HG03565 (cell line): ENCODE results near the gene PSENEN.
"Not testable (repeated sequence)": the region's sequence is repeated elsewhere in the genome, so short reads cannot be mapped to it uniquely, and the experiment has no call there.

ENCODE experiments used
- ATAC-seq: cut with Tn5 transposase; IDR thresholded peaks from one replicate; pipeline ENCODE4 v1.9.1; 2021; ENCODE audit warnings: mild to moderate bottlenecking, moderate library complexity; ENCODE audit not compliant: unreplicated experiment

The PSENEN gene

DNA sequence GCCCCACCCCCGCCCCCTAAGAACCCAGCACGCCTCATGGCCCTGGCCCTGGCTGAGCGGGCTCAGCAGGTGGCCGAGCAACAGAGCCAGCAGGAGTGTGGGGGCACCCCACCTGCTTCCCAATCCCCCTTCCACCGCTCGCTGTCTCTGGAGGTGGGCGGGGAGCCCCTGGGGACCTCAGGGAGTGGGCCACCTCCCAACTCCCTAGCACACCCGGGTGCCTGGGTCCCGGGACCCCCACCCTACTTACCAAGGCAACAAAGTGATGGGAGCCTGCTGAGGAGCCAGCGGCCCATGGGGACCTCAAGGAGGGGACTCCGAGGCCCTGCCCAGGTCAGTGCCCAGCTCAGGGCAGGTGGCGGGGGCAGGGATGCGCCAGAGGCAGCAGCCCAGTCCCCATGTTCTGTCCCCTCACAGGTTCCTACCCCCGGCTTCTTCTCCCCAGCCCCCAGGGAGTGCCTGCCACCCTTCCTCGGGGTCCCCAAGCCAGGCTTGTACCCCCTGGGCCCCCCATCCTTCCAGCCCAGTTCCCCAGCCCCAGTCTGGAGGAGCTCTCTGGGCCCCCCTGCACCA, 41.9 kb downstream of the PSENEN start:
- ATAC-seq: no peak

DNA sequence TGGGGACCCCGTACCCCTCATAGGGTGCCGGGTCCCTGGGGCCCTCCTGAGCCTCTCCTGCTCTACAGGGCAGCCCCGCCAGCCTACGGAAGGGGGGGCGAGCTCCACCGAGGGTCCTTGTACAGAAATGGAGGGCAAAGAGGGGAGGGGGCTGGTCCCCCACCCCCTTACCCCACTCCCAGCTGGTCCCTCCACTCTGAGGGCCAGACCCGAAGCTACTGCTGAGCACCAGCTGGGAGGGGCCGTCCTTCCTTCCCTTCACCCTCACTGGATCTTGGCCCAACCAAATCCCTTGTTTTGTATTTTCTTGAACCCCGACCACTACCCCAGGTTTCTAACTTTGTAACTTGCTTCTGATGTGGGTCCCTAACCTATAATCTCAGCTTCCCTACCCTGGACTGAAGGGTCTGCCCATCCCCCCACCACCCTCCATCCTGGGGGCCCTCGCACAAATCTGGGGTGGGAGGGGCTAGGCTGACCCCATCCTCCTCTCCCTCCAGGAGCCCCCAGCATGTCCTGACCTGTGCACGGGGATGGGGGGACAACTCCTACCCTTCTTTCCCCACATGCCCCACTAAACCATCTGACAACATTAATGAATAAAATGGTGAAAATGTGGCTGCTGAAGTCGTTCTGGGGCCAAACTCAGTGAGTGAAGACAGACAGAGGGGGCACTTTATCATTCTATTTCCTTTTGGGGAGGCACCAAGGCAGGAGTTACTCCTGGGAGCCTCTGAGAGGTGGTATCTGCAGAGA, 42.9 kb downstream of the PSENEN start:
- ATAC-seq: no peak

DNA sequence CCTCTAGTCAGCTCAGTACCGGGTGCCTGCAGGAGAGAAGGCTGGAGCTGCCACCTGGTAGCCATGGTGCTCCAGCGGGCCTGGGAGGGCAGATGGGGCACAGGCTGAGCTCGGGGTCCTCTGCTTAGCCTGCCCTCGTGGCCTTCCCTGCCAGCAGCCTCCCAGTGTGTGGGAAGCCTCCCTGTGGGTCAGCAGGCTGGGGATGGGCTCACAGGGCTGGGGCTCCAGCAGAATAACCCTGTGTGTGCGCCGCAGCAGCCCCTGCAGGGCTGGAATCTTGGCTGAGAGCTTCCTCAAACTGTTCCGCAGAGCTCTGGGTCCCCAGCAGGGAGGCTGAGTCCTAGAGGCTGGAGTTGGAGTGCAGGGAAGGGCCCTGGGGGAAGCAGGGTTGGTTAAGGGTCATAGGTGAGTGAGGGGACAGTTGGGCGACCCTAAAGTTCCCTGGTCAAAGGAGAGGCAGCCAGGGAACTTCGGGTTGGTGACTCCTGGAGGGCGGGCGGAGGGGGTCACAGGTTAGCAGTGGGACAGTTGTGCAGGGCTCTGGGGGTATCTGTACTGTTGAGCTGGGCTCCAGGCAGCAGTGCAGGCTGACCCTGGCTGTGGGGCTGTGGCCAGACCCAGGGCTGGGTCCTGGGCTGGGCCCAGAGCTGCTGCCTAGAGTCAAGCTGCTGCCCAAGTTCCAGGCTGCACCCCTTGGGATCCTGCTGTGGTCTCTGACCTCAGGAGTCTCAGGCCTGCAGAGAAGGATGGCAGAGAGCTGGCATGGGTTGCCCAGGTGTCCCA, 43.9 kb downstream of the PSENEN start:
- ATAC-seq: no peak

DNA sequence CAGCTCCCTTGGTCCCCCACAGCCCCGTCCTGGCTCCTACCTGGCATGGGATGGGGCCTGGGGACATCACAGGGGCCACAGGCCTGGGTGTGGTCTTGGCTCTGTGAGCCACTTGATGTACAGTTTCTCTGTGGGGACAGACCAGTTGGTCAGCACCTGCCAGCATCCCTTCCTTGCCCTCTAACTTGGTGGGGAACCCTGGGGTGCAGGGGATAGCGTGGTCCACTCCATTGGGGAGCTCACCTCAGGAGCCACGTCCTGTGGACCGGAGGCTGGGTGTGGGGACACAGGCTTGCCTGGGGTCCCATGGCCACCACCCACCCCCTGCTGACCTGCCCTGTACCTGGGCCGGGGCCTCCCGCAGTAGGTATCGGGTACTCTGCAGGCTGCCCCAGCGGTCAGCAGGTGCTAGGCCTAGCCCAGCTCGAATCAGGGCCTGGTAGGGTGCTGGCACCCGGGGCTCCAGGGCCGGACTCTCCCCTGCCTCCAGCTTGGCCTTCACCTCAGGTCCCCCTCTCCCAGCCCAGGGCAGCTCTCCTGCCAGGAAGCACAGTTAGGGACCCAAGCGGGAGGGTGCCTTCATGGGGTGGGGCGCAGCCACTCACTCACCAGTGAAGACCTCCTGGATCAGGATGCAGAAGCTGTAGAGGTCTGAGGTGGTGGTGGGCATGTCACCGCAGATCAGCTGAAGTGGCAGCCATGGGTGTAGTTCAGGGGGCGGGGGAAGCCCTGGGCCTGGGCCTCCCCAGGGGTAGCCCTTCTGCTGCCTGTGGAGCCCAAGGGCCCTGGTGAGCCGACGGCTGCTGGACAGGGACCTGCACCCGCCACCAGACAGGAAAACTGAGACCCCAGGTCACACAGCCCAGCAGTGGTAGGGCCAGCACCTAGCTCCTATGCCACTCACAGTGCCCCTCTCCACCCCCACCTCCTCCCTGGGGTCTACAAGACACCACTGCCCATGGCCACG, 44.8 kb downstream of the PSENEN start:
- ATAC-seq: no peak

DNA sequence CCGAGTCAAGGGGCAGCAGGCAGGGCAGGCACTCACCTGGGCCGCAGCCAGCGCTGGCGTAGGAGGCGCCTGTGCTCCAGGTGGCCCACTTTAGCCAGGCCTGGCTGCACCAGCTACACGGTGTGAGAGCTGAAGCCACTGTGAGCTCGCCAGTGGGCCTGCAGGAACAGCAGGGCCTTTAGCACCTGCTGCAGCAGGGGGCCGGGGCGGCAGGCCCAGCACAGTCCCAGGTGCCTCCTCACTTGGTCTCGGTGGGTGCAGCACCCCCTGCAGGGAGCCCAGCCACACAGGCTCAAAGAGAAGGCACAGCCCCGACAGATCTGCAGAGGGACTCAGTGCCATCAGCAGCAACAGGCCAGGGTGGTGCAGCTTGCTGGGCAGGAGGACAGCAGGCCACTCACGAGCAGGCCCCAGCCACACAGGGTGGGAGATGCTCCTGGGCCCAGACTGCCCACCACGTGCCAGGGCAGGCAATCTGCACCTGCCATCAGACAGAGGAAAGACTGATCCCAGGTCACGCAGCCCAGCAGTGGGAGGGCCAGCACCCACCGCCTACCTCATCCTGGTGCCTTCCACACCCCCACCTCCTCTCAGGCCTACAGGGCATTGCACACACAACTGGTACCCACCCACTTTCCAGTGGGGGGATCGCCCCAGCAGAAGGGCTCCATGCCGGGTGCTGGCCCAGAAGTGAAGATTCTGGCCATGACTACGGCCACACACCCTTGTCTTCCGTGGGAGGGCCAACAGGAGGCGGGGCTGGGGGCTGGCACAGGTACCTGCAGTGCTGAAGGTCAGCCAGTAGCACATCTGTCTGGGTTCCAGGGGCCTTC, 45.7 kb downstream of the PSENEN start:
- ATAC-seq: no peak

DNA sequence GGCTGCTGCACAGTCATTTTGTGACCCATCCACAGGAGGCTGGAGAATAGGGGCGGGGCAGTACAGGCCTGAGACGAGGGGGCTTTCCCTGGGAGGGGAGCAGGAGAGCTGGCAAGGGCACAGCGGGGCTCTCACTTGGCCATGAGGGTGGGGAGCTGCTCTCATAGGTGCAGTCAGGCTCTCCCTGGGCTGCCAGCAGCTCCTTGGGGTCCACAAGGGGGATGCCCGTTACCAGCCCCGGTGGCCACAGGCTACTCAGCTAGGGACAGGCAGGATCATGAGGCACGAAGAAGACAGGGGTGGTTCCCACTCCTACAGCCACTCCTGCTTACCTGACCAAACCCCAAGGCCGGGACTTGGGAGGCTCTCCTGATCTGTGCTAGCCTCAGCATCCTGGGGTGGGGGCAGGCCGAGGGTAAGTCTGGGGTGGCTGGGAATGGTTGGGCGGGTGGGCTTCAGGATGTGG, 46.4 kb downstream of the PSENEN start:
- no peak for ATAC-seq

DNA sequence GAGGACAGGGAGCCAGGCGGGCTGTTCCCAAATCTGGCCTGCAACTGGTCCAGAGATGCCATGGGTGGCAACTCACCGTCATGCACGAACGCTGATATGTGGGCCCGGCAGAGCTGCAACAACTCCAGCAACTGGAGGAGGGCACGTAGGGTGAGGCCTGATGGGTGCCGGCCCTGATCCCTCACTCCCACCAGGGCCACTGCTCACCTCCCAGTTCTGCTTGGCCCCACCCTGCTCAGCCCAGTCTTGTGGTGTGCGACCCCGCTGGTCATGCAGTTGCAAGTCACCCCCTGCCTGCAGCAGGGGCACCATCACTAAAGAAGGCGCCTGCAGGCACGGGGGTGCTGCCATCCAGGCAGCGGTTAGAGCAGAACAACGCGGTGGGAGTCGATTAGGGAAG, 46.9 kb downstream of the PSENEN start:
- no peak for ATAC-seq

DNA sequence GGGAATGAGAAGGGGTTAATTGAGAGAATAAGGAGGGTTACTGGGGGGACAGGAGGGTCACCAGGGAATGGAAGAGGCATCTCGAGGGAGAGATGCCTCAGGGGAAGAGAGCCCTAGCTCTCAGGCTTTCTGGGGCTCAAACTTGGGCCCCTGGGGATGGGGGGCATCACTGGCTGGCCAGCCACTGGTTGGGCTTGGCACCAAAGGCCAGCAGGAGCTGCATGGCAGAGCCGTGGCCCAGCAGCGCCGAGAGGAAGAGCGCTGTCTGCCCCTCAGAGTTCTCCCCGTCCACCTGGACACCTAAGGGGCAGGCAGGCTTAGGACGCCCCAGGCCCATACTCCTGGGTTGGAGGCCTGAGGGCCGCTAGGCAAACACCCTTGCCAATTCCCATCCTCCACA, 47.4 kb downstream of the PSENEN start:
- no peak for ATAC-seq

DNA sequence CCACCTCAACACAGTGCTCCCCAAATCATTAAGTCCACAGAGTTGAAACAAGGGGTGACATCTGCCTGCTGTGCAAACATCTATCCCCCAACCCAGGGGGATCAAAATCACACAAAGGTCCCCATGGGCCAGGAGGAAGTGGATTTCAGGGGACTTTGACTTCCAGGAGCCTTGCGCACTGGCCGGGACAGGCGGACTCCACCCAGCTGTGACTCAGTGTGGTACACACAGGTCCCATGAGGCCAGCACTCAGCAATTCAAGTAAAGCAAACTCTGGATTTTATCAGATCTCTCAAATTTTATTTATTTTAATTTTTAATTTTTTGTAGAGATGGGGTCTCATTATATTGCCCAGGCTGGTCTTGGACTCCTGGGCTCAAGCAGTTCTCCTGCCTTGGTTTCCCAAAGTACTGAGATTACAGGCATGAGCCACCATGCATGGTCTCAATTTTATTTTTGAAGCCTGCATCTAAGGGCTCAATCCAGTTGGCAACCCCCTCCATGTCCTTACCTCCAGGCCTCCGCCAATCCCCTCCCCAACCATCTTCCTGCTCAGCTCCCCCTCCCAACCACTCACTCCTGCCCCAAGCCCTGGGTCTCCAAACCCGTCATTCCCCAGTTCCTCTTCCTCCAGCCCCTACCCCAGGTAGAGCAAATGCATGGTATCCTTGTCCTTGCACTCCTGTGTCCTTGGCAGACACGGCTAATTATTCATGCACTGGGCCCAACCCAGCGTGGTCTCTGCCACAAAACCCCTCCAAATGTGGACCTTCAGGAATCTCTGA, 48.1 kb downstream of the PSENEN start:
- ATAC-seq: no peak

DNA sequence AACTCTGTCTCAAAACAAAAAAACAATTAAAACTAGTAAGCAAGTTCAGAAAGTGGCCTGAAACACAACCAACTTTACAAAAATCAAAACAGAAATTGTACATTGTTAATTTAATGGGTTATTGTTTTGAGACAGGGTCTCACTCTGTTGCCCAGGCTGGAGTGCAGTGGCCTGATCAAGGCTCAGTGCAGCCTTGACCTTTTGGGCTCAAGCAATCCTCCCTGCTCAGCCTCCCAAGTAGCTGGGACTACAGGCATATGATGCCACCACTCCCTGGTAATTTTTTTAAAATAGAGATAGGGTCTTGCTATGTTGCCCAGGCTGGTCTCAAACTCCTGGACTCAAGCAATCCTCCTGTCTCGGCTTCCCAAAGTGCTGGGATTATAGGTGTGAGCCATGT, 50.1 kb downstream of the PSENEN start:
- not testable (repeated sequence) for ATAC-seq
